GM12878 (cell line): Measurements from ENCODE around the gene S100A7. TPM values are rescaled to one million over a fixed set of nuclear protein-coding genes. Genes with fewer than 3 reads are reported as not detected.

ENCODE experiments used
- ATAC-seq: fragments of 200-7000 bp; cut with Tn5 transposase; 3 replicates; pipeline ENCODE4 v1.9.1; 2020; ENCODE audit warnings: mild to moderate bottlenecking, moderate library complexity
- BruUV-seq: library from RNA; stranded (reverse); fragments of 400-500 nt; replicated peaks from 2 replicates; lab custom pipeline; 2021; lab: Mats Ljungman, UMichigan
- CTCF ChIA-PET: fragments of 300-600 bp; sonication (Branson Sonifier 250); formaldehyde crosslinking; extraction: SDS; loops from one replicate; lab custom pipeline; 2021; ENCODE audit warnings: inconsistent platforms; lab: Yijun Ruan, JAX
- POLR2A ChIA-PET: fragments of 350-600 bp; formaldehyde crosslinking; extraction: SDS; loops from one replicate; lab custom pipeline; 2021; ENCODE audit warnings: inconsistent platforms; lab: Charles Lee
- RAD21 ChIA-PET: fragments of 300-600 bp; sonication (Branson Sonifier 250); formaldehyde crosslinking; loops from one replicate; lab custom pipeline; 2023; ENCODE audit warnings: antibody characterized with exemption; ENCODE audit not compliant: unreplicated experiment; lab: Charles Lee
- SMC1A ChIA-PET: fragments of 300-600 bp; sonication (Branson Sonifier 250); formaldehyde crosslinking; loops from one replicate; lab custom pipeline; 2023; ENCODE audit not compliant: unreplicated experiment, uncharacterized antibody; lab: Charles Lee
- DNase-seq: peaks from one replicate; pipeline ENCODE4 v3.0.0-alpha.2; 2011; ENCODE audit warnings: low read depth, low spot score
- FAIRE-seq: peaks from 3 replicates; lab custom pipeline; 2011; peaks lifted over from hg19 to GRCh38; lab: Jason Lieb, UNC
- H2AFZ ChIP-seq: 2 replicates; pipeline ENCODE4 v1.6.0; 2011; ENCODE audit warnings: low read depth, low read length, control low read depth; ENCODE audit not compliant: control insufficient read depth
- H3K27ac ChIP-seq: 2 replicates; pipeline ENCODE4 v1.5.1; 2011; ENCODE audit warnings: control low read depth; ENCODE audit not compliant: control insufficient read depth, insufficient read depth
- H3K27me3 ChIP-seq, 2 experiments: replicated peaks in 1 of 2; 2 replicates each; pipeline versions ENCODE4 v1.6.0 to v1.6.1; 2011; ENCODE audit warnings: low read length in 1 of 2; ENCODE audit not compliant: control insufficient read depth in 2 of 2, insufficient read depth in 2 of 2
- H3K36me3 ChIP-seq, 2 experiments: 2 replicates each; pipeline ENCODE4 v1.5.1; 2011; ENCODE audit warnings: low read length in 1 of 2; ENCODE audit not compliant: control insufficient read depth in 2 of 2, insufficient read depth in 2 of 2
- H3K4me1 ChIP-seq: 2 replicates; pipeline ENCODE4 v1.6.1; 2011; ENCODE audit warnings: mild to moderate bottlenecking, low read length, moderate library complexity, mixed read lengths; ENCODE audit not compliant: control insufficient read depth, insufficient read depth
- H3K4me2 ChIP-seq: 2 replicates; pipeline ENCODE4 v1.6.0; 2011; ENCODE audit warnings: control low read depth; ENCODE audit not compliant: control insufficient read depth, insufficient read depth
- H3K4me3 ChIP-seq: fragments of 200-600 bp; sonication (generic); 2 replicates; pipeline ENCODE4 v1.5.1; 2016
- H3K79me2 ChIP-seq: 2 replicates; pipeline ENCODE4 v1.6.0; 2011; ENCODE audit warnings: low read length; ENCODE audit not compliant: control insufficient read depth, insufficient read depth
- H3K9ac ChIP-seq: 2 replicates; pipeline ENCODE4 v1.8.0; 2011; ENCODE audit warnings: low read length, control low read depth, mixed read lengths; ENCODE audit not compliant: control insufficient read depth, insufficient read depth
- H3K9me3 ChIP-seq: replicated peaks from 3 replicates; pipeline ENCODE4 v1.5.1; 2011; ENCODE audit warnings: mild to moderate bottlenecking, low read length; ENCODE audit not compliant: control insufficient read depth, insufficient read depth
- H4K20me1 ChIP-seq: 2 replicates; pipeline ENCODE4 v1.6.0; 2011; ENCODE audit not compliant: control insufficient read depth, insufficient read depth
- CBX5 ChIP-seq: sonication (generic); IDR thresholded peaks from 2 replicates; pipeline ENCODE4 v1.6.1; 2016; ENCODE audit warnings: low read depth, moderate library complexity, mild to moderate bottlenecking, inconsistent platforms
- POLR2AphosphoS2 ChIP-seq: IDR thresholded peaks from 2 replicates; pipeline ENCODE4 v1.6.1; 2011; ENCODE audit warnings: low read depth, mild to moderate bottlenecking, low read length, improper control_type of control experiment, moderate library complexity
- RAD21 ChIP-seq: IDR thresholded peaks from 2 replicates; pipeline ENCODE4 v1.6.1; 2011; ENCODE audit warnings: mild to moderate bottlenecking, low read depth, low read length, moderate library complexity; ENCODE audit not compliant: insufficient read depth
- RELA ChIP-seq: fragments of 450-650 bp; IDR thresholded peaks from 2 replicates; pipeline ENCODE4 v1.8.0; 2014; ENCODE audit warnings: borderline replicate concordance; ENCODE audit not compliant: partially characterized antibody
- SIN3A ChIP-seq: IDR thresholded peaks from 2 replicates; pipeline ENCODE4 v1.6.1; 2012; ENCODE audit warnings: low read depth, low read length, improper control_type of control experiment
- SMARCA5 ChIP-seq: fragments of 450-650 bp; IDR thresholded peaks from 2 replicates; pipeline ENCODE4 v1.6.1; 2017; ENCODE audit warnings: mild to moderate bottlenecking
- SMC3 ChIP-seq: IDR thresholded peaks from 2 replicates; pipeline ENCODE4 v1.6.1; 2011; ENCODE audit warnings: low read length, improper control_type of control experiment, borderline replicate concordance
- TAF1 ChIP-seq: IDR thresholded peaks from 2 replicates; pipeline ENCODE4 v1.6.1; 2011; ENCODE audit warnings: mild to moderate bottlenecking, low read depth, low read length, borderline replicate concordance
- ZNF217 ChIP-seq: fragments of 450-650 bp; IDR thresholded peaks from 2 replicates; pipeline ENCODE4 v1.6.1; 2017; ENCODE audit warnings: antibody characterized with exemption, mild to moderate bottlenecking
- ZSCAN29 ChIP-seq: fragments of 450-650 bp; IDR thresholded peaks from 2 replicates; pipeline ENCODE4 v1.6.1; 2017; ENCODE audit warnings: mild to moderate bottlenecking, moderate library complexity
- WGBS: methylation state at CpG from one replicate; pipeline ENCODE4 v1.1.6; 2016; ENCODE audit warnings: low lambda C conversion rate; ENCODE audit not compliant: insufficient replicate concordance, insufficient coverage; ENCODE audit errors: missing lambda C conversion rate; 5-methylcytosine and 5-hydroxymethylcytosine counted together
- in situ Hi-C: fragments of 300-500 bp; cut with MboI; formaldehyde crosslinking; loops from 9 replicates; pipeline ENCODE4 v1.14.3; 2018; ENCODE audit warnings: mixed read lengths
- intact Hi-C: fragments of 100-400 bp; cut with micrococcal nuclease; formaldehyde crosslinking; loops from one replicate; pipeline ENCODE4 v1.14.2; 2022; ENCODE audit not compliant: unreplicated experiment
- polyA plus RNA-seq, 11 experiments: library from polyadenylated mRNA; depleted of rRNA in 4 of 11; unstranded in 6 of 11; stranded (reverse) in 5 of 11; fragments of >200 nt; fragmentation: Nextera tagmentation in 4 of 11; fragmentation: Illumina TruSeq in 1 of 11; extraction: Ambion mirVana in 4 of 11; extraction: Trizol in 1 of 11; gene quantifications; 1 replicate in 1 of 11; 2 replicates in 10 of 11; pipeline versions ENCODE4 v1.2.1 to v1.2.3, GENCODE V29; 2011 to 2016; ENCODE audit warnings: inconsistent platforms in 2 of 11, missing spikeins in 2 of 11, low read depth in 1 of 11
- total RNA-seq, 4 experiments: library from RNA; depleted of rRNA in 3 of 4; stranded (reverse); fragments of >200 nt in 3 of 4; fragmentation: Illumina TruSeq in 1 of 4; extraction: Trizol in 1 of 4; gene quantifications; 2 replicates each; pipeline versions ENCODE4 v1.2.1 to v1.2.3, GENCODE V29; 2013 to 2021
- TF ChIP-seq, protein P1 (sequence below): IDR thresholded peaks from 2 replicates; pipeline ENCODE4 v1.6.1; 2011; ENCODE audit warnings: mild to moderate bottlenecking, low read depth, low read length, moderate library complexity; ENCODE audit not compliant: insufficient replicate concordance
- TF ChIP-seq, protein P2 (sequence below): IDR thresholded peaks from 2 replicates; pipeline ENCODE4 v1.6.1; 2012; ENCODE audit warnings: low read length, inconsistent platforms
- TF ChIP-seq, protein P3 (sequence below): IDR thresholded peaks from 2 replicates; pipeline ENCODE4 v1.6.1; 2011; ENCODE audit warnings: borderline replicate concordance, low read depth, mild to moderate bottlenecking, moderate library complexity, low read length; ENCODE audit not compliant: insufficient read depth, poor library complexity, severe bottlenecking
- TF ChIP-seq, protein P4 (sequence below): fragments of 450-650 bp; IDR thresholded peaks from 2 replicates; pipeline ENCODE4 v1.6.1; 2018; ENCODE audit warnings: mild to moderate bottlenecking, low read depth, moderate library complexity; ENCODE audit not compliant: partially characterized antibody

S100A7 gene
- total and polyA plus RNA-seq, 10 of the 15 experiments (the other 5 are each of a cell fraction or from before 2014, with no cell fraction given), result not detected

DNA sequence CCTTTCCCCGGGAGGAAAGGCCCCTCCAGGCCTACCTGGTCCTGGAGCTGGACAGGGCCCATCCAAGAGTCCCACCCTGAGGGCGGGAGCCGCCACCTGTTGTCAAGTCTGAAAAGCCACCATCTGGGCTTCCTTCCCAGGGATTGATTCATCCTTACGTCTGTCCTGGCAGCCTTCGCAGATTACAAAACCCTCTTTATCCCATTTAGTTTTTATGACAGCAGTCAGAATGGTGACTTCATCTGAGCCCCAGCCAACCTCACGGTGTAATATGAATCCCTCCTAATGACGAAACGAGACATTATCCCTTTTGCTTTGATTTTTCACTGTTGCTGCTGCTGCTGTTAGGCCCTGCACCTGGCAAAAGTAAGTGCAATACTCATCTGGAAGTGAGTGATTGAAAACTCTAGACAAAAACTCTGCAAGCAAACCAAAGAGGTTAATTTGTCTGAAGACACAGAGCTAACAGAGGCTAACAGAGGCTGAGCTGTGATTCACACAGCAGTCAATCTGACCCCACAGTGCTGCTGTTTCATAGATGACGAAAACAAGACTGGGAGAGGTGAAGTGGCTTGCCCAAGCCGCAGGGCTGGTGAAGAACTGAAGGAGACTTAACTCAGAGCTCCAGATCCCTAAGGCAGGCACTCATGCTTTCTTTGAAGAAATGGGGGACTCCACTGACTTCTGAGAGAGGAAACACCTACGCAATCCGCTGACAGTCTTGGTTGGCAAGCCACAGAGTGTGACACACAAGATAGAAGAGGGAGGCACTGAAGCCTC lies 30.0 kb upstream of the S100A7 start:
- 40% methylated on average over 12 of the region's 12 CpGs for WGBS
- no peak for DNase-seq
- peaks cover 3% of the 10 kb centered on the region; the same call in 1 of the 2 replicates for H3K4me1 ChIP-seq
- no peaks in the 10 kb centered on the region for H3K79me2 ChIP-seq
- TF ChIP-seq RELA, result no peak
- TF ChIP-seq, protein P1, sequence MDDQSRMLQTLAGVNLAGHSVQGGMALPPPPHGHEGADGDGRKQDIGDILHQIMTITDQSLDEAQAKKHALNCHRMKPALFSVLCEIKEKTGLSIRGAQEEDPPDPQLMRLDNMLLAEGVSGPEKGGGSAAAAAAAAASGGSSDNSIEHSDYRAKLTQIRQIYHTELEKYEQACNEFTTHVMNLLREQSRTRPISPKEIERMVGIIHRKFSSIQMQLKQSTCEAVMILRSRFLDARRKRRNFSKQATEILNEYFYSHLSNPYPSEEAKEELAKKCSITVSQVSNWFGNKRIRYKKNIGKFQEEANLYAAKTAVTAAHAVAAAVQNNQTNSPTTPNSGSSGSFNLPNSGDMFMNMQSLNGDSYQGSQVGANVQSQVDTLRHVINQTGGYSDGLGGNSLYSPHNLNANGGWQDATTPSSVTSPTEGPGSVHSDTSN, result no peak
- no peak for TF ChIP-seq RAD21
- TF ChIP-seq ZSCAN29, result no peak
- TF ChIP-seq, protein P2, sequence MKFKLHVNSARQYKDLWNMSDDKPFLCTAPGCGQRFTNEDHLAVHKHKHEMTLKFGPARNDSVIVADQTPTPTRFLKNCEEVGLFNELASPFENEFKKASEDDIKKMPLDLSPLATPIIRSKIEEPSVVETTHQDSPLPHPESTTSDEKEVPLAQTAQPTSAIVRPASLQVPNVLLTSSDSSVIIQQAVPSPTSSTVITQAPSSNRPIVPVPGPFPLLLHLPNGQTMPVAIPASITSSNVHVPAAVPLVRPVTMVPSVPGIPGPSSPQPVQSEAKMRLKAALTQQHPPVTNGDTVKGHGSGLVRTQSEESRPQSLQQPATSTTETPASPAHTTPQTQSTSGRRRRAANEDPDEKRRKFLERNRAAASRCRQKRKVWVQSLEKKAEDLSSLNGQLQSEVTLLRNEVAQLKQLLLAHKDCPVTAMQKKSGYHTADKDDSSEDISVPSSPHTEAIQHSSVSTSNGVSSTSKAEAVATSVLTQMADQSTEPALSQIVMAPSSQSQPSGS, result no peak
- no peak for TF ChIP-seq ZNF217
- TF ChIP-seq, protein P3, sequence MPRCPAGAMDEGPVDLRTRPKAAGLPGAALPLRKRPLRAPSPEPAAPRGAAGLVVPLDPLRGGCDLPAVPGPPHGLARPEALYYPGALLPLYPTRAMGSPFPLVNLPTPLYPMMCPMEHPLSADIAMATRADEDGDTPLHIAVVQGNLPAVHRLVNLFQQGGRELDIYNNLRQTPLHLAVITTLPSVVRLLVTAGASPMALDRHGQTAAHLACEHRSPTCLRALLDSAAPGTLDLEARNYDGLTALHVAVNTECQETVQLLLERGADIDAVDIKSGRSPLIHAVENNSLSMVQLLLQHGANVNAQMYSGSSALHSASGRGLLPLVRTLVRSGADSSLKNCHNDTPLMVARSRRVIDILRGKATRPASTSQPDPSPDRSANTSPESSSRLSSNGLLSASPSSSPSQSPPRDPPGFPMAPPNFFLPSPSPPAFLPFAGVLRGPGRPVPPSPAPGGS, result no peak
- no peak for TF ChIP-seq CBX5
- TF ChIP-seq, protein P4, sequence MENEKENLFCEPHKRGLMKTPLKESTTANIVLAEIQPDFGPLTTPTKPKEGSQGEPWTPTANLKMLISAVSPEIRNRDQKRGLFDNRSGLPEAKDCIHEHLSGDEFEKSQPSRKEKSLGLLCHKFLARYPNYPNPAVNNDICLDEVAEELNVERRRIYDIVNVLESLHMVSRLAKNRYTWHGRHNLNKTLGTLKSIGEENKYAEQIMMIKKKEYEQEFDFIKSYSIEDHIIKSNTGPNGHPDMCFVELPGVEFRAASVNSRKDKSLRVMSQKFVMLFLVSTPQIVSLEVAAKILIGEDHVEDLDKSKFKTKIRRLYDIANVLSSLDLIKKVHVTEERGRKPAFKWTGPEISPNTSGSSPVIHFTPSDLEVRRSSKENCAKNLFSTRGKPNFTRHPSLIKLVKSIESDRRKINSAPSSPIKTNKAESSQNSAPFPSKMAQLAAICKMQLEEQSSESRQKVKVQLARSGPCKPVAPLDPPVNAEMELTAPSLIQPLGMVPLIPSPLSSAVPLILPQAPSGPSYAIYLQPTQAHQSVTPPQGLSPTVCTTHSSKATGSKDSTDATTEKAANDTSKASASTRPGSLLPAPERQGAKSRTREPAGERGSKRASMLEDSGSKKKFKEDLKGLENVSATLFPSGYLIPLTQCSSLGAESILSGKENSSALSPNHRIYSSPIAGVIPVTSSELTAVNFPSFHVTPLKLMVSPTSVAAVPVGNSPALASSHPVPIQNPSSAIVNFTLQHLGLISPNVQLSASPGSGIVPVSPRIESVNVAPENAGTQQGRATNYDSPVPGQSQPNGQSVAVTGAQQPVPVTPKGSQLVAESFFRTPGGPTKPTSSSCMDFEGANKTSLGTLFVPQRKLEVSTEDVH, result no peak
- TF ChIP-seq SMC3, result no peak
- TF ChIP-seq SIN3A, result no peak
- TF ChIP-seq POLR2AphosphoS2, result no peak
- no peak for TF ChIP-seq TAF1
- TF ChIP-seq SMARCA5, result no peak
- ChIA-PET POLR2A (no interaction called here), CTCF (interaction anchor here (1.0 to 1.2 kb wide), 2 partner anchors 135 to 178 kb away, joined by 3 read pairs; partner anchors contain the start of gene PGLYRP3), SMC1A (interaction anchor here (1.0 kb wide), 1 partner anchor 11 kb away, joined by 4 read pairs; no protein-coding TSS in a partner anchor), RAD21 (no interaction called here)
- no peaks in the 10 kb centered on the region for H4K20me1 ChIP-seq
- no peak for ATAC-seq
- no peaks in the 10 kb centered on the region; a peak in 2 of 4 replicates for H3K27me3 ChIP-seq
- H3K4me2 ChIP-seq, result no peak overlapping the region
- no peaks in the 10 kb centered on the region for H3K9me3 ChIP-seq
- no TSS peak for BruUV-seq
- intact Hi-C loops, result no loop called here
- no peak overlapping the region for H3K9ac ChIP-seq
- no peak overlapping the region for H2AFZ ChIP-seq
- H3K36me3 ChIP-seq, result no peaks in the 10 kb centered on the region
- H3K27ac ChIP-seq, result no peak overlapping the region
- no peak overlapping the region for H3K4me3 ChIP-seq
- FAIRE-seq, result no peak
- in situ Hi-C loops, result no loop called here
